ENCODE results near the gene CBX4. TPM values are rescaled to one million over a fixed set of nuclear protein-coding genes. Genes with fewer than 3 reads are reported as not detected.

The CBX4 gene
- total RNA-seq, 1 experiment from 2014 or later, result 26.2 TPM

DNA sequence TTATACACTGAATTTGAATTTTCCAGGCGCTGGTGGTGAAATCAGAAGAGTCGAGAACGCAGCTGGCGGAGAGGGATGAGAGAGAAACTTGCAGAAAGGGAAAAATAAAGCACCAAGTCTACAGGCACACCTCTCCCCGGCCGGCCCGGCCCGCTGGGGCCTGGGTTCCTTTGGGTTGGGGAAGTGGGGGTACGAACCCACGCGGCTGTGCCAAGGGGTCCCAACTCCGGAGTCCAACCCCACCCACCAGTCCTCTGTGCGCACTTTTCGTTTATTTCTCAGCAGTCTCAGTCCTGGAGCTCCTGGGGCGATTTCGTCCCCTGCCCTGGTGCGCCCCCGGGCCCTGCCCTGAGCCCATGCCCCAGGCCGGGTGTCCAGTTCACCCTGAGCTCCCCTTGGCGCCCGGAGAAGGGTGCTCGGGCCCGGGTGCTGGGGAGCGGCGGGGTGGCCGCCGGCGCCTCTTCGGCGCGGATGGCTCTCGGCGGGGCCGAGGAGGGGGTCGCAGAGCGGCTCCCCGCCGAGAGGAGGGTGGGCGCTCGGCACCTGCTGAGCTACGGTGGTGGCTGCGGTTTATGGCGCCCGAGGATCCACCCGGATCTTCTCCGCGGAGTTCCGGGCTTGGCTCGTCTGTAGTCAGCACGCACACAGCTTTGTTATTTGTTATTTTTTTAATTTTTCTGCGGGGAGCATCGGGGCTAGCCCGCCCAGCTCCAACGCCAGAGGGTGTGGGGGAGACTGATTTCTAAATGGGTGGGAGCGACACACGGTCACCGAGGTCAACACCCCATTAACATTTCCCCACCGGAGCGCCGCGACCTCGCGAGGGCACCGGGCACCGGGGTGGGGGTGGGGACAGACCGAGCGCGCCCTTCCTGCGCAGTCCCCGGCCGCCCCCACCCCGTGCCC lies 26.6 kb downstream of the CBX4 start:
- Histone ChIP-seq H3K36me3 (no peaks in the 10 kb centered on the region), H3K9me3 (no peaks in the 10 kb centered on the region), H3K27me3 (peaks cover 53% of the 10 kb centered on the region), H3K4me3 (peak overlapping the region; percentile 34)
- no peak for DNase-seq

DNA sequence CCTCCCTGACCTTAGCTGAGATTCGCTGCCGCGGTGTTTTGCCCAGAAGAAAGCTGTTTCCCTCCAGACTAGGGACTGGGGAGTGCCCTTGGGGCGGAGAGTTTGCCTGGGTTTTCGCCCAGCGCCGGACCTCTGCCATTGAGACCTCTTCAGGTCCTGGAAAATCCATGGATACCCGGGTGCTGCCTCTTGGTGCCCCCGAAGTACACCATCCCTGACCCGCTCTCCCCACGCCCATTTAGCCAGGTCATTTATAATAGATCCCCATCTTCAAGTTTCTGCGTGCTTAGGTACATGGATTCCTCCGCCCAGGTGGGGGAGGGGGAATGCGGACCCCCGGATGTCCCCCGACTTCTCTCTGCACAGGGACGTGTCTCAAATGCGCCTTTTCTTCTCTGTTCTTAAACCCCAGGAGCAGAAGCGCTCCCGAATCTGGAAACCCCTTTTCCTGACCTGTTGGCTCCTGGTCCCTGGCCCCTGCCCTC lies 27.3 kb downstream of the CBX4 start:
- Histone ChIP-seq H3K27me3 (peaks cover 60% of the 10 kb centered on the region), H3K36me3 (no peaks in the 10 kb centered on the region), H3K4me3 (no peak overlapping the region), H3K9me3 (no peaks in the 10 kb centered on the region)
- no peak for DNase-seq

DNA sequence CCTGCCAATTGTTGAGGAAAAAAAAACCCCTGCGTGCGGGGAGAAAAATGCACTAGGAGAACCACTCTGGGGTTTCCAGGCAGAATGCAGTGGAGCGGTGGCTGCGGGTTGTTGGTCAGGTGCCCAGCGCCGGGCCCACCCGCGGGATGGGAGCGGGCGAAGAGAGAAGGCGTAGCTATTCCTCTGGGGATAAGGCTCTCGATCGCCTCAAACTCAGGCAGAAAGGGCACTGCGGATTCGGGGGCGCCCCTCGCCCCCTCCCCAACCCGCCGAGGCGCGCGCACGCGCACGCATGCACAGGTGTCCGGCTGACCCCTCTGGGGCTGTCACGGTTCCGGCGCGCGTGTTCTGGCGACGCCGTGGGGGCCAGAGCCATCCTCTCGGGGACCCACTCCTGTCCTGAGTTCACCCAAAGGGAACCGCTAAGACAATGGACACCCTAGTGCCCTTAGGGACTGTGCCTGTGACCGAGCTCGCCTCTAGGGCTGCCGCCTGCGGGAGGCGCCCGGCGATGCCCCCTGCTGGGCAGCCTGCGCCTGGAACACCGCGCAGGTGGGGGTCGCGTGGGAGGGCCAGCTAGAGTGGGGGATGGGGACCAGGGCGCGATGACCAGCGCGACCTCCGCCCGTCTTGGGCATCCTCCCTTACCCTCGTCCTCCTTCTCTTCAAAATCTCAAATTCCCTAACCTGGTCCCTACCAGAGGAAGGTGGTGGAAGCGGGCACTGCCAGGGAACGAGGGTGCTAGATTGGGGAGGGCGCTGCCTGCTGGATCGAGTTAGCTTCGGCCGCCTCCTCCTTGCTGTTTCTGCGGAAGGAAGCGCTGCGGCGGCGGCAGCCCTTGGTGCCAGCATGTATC lies 28.0 kb downstream of the CBX4 start:
- no peaks in the 10 kb centered on the region for H3K9me3 ChIP-seq
- DNase-seq, result peak; percentile 55
- H3K4me3 ChIP-seq, result no peak overlapping the region
- H3K36me3 ChIP-seq, result no peaks in the 10 kb centered on the region
- peaks cover 67% of the 10 kb centered on the region for H3K27me3 ChIP-seq

DNA sequence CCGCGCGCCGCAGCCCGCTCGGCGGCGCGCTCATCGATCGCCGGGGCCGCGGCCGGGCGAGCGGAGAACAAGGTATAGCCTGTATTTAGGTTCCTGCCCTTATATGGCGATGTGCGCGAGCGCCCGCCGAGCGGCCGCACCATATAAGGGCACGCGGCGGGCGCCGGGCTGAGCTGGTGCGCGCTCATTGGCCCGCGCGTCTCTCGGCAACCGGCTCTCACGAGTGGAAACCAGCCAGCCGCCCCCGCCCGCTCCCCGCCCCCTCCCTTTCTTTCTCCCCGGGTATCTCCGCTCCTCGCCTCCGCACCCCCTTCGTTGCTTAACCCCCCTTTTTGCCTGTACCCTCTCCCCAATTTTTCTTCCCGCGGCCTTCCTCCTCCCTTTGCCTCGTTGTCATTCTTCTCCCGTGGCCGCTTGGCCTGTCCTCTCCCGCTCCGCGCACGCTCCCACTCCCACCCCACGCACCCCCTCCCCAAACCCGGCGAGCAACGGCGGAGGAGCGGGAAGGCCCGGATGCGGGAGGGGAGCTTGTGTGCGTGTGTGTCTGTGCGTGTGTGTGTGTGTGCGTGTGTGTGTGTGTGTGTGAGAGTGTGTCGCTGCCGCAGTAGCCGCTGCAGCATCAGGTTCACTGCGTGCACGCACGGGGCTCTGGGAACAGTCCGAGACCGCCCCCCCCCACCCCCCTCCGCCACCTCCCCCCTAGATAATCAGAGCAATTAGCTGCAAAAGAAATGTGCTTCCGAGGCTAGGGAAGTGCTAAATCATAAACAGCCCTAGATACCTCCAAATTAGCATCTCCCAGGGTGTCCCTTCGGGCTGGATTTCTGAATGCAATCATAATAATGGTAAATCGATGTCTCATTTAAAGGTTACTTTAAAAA lies 28.9 kb downstream of the CBX4 start:
- DNase-seq, result peak; percentile 79
- H3K9me3 ChIP-seq, result no peaks in the 10 kb centered on the region
- H3K4me3 ChIP-seq, result 0 out of 2 replicates have a peak overlapping the region, but pooled peaks have one; percentile 16
- peaks cover 76% of the 10 kb centered on the region for H3K27me3 ChIP-seq
- no peaks in the 10 kb centered on the region for H3K36me3 ChIP-seq

DNA sequence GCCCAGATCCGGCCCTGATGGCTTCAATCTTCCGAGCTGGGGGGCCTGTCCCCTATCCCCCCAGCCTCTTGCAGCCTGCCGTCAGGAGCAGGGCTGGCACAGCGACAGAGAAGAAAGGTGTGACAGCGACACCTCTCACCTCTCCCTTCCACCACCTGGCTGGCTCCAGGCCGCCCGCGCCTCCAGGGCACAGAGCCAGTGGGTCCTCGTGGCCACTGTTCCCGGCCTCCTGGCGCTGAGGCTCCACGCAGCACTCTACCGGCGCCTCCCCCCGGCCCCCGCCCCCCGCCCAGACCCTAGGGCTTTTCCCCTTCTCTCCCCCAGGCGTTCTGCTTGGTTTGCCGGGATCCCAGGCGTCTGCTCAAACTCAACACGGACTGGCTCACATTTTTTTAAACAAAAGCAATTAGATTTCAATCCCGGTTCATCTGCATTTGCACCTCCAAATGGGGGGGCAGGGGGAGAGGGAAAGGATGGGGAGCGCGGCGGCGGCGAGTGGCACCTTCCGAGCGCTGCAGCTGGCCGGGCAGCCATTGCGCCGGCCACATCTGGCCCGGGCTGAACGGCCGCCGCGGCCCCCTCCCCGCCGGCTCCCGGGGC lies 29.6 kb downstream of the CBX4 start:
- Histone ChIP-seq H3K36me3 (no peaks in the 10 kb centered on the region), H3K4me3 (no peak overlapping the region), H3K9me3 (no peaks in the 10 kb centered on the region), H3K27me3 (peaks cover 80% of the 10 kb centered on the region)
- DNase-seq, result no peak

DNA sequence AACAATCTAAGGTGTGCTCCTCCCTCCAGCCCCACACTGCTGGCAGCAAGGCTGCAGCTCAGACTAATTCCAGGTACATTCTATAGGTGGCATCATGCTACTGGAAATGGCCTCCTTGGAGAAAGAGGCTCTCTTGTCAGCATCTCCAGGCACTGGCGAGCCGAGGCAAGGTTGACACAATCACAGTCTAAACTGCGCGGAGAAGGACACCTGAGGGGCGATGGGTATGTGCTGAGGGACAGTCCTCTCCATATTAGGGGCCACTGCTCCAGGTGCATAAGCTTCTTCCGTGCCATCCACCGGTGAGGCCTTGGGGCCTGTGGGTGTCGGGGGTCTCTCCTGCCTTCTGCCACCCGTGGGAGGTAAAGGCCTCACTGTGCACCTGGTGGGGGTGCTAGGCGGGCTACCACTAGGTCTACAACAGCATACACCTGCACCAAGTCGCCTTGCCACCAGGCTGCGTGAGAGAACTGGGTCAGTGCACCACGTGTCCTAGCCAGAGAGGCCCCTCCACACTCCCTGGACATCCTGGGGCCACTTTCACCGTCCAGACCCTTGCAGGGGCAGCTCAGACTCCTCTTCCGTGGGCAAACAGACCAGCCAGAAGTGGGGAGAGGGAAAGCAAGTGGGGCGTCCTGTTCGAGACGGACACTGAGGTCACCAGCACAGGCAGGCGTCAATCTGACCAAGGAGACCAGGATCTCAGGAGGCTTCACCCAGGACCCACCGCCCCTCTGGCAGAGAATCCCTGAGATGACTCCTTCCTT lies 30.3 kb downstream of the CBX4 start:
- Histone ChIP-seq H3K27me3 (peaks cover 82% of the 10 kb centered on the region), H3K4me3 (no peak overlapping the region)
- no peak for DNase-seq

DNA sequence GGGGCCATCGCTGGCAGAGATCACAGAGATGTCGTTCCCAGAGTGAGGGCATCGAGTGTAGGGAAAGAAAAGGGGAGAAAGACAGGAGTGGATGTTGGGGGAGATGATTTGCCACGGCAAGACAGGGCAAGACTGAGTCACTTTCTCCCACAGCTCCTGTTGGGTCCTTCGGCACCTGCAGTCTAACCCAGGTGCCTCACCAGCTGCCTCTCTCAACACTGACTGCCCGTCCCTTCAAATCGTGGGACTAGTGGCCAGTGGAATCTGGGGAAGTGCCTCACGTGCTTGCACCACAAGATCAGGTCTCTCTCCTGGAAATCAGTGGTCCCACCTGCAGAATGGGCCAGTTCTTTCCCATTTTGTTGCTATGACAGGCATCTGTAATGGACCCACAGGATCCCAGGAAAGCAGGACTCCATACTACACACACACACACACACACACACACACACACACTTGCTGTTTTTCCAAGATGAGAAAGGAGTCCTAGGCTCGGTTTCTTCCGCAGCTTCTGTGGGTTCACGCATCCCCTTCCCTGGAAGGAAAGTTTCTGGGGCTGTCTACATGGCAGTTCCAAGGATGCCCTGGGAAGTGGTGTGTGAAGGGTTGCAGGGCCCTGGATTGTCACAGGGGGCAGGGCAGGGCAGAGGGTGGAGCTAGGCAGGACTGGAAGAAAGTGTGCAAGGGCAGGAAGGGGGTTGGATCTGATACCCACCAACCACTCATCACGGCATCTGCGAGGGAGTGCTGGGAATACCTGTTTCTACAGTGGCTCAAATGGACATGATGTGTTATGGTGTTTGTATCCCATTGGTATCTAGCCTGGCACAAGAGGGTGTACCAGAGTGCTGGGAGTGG lies 32.1 kb downstream of the CBX4 start:
- Histone ChIP-seq H3K4me3 (no peak overlapping the region), H3K27me3 (peaks cover 87% of the 10 kb centered on the region)
- no peak for DNase-seq

More for the DNA sequence above, 30.3 kb downstream of the CBX4 start:
- no peaks in the 10 kb centered on the region for H3K36me3 ChIP-seq
- H3K9me3 ChIP-seq, result no peaks in the 10 kb centered on the region

DNA sequence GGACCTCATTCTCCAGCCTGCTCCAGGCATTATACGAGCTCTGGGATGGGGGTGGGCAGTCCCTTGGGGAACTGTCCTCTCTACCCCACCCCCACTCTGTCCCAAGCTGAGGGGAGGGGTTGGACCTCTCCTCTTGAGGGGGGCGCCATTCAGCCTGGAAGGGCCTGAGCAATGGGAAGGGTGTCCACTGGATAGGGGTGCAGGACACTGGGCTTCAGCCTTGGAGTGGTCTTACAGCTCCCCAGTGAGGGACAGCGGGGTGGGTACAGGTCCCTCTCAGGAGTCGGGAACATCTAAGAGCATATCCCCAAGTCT lies 32.8 kb downstream of the CBX4 start:
- Histone ChIP-seq H3K9me3 (no peaks in the 10 kb centered on the region), H3K36me3 (no peaks in the 10 kb centered on the region), H3K27me3 (peaks cover 86% of the 10 kb centered on the region), H3K4me3 (no peak overlapping the region)
- no peak for DNase-seq

More for the DNA sequence above, 32.1 kb downstream of the CBX4 start:
- Histone ChIP-seq H3K36me3 (no peaks in the 10 kb centered on the region), H3K9me3 (no peaks in the 10 kb centered on the region)

DNA sequence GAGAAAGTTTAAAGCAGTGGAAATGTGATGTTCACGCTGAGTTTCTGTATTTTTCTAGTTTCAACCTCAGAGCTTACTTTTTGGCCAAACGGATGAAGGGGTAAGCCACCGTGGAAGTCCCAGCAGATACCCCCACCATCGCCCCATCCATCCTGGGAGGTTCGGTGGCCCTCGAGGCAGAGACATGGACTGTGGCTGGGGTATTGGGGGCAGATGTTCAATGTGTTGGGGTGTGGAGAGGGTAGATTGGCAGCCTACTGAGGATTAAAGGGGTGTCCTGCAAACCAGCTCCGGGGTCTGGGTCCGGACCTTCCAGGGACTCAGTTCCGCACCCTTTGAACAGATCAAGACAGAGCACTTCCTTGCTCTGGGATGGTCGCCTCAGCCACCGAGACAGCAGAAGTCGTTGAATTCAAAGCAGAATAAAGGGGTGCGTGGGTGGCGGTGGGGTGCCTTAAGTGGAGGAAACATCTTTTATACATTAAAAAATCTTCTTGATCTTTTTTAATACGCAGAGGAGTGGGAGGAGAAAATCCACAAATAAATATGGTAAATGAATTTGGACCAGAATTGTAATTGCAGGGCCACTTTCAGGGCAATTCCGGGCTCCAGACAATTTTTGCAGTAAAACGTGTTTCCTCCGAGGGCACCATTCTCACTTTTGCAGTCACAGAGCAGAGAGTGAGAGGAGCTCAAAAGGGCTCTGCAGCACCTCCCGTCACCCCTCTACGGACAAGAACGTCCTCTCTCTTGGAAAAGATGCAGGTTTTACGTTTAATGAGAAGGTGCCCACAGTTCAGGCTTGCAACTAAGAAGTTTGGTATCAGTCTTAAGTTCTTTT lies 34.2 kb downstream of the CBX4 start:
- Histone ChIP-seq H3K36me3 (no peaks in the 10 kb centered on the region), H3K4me3 (no peak overlapping the region), H3K9me3 (no peaks in the 10 kb centered on the region), H3K27me3 (peaks cover 89% of the 10 kb centered on the region)
- DNase-seq, result no peak

DNA sequence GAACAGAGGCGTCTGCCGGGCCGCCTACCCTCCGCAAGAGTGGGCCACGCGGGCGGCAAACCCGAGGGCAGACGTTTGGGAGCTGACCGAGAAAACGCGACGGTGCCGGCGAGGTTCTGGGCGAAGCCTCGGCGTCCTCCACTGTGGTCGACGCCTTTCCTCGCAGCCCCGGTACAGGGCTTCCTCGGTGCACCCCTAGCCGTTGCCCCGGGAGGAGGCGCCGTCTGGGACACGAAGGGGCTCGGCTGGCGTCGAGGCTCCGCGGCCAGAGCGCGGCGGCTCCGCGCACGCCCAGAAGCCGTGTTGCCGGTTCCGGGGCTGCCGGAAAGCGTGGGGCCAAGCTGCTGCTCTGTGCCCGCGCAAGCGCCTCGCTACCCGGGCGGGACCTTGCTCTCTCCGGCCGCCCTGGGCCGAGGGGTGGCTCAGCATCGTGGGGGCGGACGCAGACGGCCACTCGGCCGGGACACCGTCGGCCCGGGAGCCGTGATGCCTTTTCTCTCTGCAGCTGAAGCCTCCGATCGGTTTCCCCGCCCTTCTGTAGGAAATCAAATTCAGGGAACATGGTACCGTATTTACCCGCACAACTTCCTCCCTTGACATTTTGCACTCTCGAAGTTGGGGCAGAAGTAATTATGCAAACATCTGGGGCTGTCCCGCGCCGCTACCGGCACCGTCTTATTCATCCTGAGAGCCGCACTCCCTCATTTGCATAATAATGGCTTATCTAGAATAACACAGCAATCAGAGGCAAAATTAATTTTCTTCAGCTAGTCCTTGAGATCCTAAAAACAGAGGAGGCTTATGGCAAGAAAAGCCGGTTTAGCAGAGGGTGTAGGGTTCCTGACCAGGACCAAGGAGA lies 35.0 kb downstream of the CBX4 start:
- Histone ChIP-seq H3K36me3 (no peaks in the 10 kb centered on the region), H3K9me3 (no peaks in the 10 kb centered on the region), H3K27me3 (peaks cover 95% of the 10 kb centered on the region), H3K4me3 (no peak overlapping the region)
- no peak for DNase-seq

DNA sequence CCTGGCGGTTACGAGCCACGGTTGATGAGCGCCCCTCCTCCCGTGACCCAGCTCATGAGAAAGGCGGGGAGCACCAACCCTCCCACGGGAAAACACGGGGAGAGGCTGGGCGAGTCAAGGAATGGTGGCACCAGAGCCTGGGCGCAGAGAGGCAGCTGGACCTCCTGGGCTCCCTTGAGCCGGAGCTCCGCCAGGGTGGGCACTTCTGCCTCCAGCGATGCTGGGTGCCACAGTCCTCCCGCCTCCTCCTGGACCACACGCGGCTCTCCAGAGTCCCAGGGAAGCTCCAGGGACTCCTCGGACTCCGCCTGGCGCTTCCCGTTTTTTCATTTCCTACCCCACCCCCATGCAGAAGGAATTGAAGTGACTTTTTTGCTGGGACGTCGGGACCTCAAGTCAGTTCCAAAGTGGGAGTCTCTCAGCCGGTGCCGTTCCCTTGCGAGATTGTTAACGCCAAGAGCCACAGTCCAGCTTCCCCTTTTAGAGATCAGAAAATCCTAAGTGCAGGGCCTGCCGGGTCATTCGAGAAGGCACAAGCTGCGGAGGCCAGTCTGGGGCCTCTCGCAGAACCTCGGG lies 35.7 kb downstream of the CBX4 start:
- peaks cover 95% of the 10 kb centered on the region for H3K27me3 ChIP-seq
- no peak for DNase-seq
- no peaks in the 10 kb centered on the region for H3K9me3 ChIP-seq
- no peaks in the 10 kb centered on the region for H3K36me3 ChIP-seq
- no peak overlapping the region for H3K4me3 ChIP-seq

DNA sequence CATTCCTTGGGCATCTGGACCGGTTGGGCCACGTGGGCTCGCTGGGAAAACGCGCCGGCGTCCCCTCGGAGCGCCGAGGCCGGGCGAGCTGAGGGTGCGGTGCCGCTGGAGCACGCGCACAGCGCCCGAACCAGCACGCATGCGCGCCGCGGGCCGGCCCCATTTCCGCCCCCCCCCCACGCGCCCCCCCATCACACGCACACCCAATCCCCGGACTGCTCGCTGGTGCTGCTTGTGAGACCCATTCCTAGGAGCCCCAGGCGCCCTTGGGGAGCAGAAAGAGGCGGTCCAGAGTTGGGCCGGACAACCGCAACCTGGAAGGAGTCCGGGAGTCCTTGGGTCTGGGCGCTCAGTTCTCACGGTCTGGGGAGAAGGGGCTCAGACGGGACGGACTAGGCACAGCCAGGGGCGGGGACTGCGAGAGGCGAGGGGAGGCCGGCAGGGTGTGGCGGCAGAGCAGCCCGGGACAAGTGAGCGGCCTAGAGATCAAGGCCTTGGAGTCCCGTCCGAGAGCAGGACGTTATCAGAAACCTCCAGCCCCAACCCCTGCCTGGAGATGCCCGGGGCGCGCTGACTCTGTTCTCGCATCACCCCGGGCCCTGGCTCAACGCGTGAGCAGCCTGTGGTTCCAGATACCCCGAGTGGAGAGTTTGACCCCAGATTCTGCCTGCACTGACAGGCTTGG lies 36.4 kb downstream of the CBX4 start:
- no peak overlapping the region for H3K4me3 ChIP-seq
- H3K36me3 ChIP-seq, result no peaks in the 10 kb centered on the region
- no peak for DNase-seq
- H3K27me3 ChIP-seq, result peaks cover 95% of the 10 kb centered on the region
- H3K9me3 ChIP-seq, result no peaks in the 10 kb centered on the region
